Effector CD8-positive, alpha-beta T cell (primary cell): ENCODE measurements around the gene ZGLP1.
"Not testable (repeated sequence)": the region's sequence is repeated elsewhere in the genome, so short reads cannot be mapped to it uniquely, and the experiment has no call there.

Experiments
- DNase-seq: peaks from one replicate; lab custom pipeline; 2025; lab: John Stamatoyannopoulos, UW

The ZGLP1 gene

DNA sequence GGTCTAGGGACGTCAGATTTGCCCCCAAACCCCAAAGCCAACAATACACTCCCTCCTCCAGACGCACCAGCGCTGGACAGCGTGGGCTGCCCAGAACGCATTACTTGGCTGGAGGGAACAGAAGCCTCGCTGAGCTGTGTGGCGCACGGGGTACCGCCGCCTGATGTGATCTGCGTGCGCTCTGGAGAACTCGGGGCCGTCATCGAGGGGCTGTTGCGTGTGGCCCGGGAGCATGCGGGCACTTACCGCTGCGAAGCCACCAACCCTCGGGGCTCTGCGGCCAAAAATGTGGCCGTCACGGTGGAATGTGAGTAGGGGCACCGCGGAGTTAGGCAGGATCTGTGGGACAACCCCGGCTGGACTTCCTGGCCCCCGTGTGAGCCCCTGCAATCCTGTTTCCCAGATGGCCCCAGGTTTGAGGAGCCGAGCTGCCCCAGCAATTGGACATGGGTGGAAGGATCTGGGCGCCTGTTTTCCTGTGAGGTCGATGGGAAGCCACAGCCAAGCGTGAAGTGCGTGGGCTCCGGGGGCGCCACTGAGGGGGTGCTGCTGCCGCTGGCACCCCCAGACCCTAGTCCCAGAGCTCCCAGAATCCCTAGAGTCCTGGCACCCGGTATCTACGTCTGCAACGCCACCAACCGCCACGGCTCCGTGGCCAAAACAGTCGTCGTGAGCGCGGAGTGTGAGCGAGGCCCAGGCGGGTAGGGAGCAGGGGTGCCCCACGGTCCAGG lies 15.8 kb downstream of the ZGLP1 start:
- DNase-seq, result no peak

DNA sequence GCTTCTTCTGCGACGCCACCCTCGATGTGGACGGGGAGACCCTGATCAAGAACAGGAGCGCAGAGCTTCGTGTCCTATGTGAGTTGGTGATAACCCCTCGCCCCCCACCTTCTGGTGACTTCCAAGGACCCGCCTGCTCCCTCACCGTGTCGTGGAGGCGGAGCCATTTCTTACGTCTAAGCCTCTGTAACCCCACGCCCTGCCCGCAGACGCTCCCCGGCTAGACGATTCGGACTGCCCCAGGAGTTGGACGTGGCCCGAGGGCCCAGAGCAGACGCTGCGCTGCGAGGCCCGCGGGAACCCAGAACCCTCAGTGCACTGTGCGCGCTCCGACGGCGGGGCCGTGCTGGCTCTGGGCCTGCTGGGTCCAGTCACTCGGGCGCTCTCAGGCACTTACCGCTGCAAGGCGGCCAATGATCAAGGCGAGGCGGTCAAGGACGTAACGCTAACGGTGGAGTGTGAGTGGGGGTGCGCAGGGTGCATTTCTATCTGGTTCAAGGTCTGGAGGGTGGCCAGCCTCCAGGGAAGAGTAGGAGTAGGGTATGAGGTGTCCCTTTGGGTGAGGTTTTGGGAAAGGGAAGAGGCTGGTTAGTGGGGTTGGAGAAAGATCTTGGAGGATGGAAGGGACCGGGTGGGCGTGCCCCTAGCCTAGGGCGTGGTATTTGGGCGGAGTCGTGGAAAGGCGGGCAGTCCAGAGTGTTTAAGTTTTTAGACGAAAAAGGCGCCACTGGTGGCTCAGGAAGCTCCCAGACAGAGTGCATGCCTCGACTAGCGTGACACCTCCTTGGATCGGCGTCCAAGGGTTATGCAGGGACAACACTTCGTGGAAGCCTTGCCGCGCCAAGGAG lies 16.6 kb downstream of the ZGLP1 start:
- no peak for DNase-seq

DNA sequence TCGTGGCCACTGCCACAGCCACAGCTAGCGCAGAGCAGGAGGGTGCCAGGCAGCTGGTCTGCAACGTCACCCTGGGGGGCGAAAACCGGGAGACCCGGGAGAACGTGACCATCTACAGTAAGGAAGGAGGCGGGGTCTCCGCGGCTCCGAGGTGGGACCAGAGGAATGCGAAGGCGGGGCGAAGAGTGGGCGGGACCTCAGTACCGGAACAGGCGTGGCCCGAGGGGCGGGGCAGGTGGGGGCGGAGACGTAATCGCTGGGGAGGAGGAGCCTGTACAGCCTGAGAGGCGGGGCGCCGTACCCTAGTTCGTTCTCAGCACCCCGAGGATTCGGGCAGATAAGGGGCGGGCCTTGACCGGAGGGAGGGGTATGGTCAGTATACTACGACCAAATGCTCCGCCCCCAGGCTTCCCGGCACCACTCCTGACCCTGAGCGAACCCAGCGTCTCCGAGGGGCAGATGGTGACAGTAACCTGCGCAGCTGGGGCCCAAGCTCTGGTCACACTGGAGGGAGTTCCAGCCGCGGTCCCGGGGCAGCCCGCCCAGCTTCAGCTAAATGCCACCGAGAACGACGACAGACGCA lies 17.3 kb downstream of the ZGLP1 start:
- peak; percentile 57 for DNase-seq

DNA sequence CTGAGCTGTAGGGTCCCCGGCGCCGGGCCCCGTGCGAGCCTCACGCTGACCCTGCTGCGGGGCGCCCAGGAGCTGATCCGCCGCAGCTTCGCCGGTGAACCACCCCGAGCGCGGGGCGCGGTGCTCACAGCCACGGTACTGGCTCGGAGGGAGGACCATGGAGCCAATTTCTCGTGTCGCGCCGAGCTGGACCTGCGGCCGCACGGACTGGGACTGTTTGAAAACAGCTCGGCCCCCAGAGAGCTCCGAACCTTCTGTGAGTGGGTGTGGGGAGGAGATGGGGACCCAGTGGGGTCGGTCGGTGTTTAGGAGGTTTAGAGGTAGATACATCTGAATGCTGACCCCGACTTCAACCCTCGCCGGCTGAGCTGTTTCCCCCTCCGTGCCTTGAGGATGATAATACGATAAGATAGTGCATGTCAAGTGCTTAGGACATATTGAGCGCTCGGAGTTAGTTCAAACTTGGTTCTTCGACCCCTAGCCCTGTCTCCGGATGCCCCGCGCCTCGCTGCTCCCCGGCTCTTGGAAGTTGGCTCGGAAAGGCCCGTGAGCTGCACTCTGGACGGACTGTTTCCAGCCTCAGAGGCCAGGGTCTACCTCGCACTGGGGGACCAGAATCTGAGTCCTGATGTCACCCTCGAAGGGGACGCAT lies 17.9 kb downstream of the ZGLP1 start:
- DNase-seq, result no peak

DNA sequence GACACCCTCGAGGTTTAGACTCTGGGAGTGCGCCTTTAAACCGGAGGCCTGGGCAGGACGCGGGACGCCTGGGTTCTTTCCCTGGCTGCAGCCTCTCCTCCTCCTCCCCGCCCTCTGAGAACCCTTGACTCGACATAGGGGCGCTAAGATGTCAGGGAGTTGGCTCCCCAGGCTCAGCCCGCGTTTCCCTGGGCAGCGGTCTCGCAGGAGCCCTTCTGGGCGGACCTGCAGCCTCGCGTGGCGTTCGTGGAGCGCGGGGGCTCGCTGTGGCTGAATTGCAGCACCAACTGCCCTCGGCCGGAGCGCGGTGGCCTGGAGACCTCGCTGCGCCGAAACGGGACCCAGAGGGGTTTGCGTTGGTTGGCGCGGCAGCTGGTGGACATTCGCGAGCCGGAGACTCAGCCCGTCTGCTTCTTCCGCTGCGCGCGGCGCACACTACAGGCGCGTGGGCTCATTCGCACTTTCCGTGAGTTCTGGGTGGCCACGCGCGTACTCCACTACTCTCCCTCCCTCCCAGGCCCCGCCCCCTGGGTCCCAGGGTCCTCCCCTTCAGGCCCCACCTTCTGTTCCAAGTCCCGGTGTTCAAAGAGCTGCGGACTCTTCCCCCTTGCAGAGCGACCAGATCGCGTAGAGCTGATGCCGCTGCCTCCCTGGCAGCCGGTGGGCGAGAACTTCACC lies 18.6 kb downstream of the ZGLP1 start:
- peak; percentile 33 for DNase-seq

DNA sequence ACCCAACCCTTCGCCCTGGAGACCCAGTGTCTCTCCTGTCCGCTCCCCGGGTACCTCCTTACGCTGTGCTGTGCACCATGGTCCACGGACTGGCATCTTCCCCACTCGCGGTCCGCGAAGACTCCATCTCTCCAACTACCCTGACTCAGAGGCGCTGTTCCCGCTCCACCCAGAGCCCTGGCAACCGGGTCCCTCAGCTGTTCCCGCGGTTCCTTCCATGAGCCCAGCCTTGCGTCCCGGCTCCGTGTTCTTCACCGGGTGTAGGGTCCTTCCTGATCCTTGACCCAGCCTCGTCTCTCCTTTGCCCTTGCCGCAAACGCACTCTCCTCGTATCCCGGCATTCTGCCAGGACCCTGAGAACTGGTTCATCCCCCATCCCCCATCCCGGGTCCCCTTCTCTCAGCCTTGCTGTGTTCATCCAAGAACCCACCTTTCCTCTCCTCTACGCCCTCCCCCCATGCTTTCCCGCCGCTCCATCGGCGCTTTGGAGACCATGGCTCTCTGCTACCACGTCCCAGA lies 19.2 kb downstream of the ZGLP1 start:
- no peak for DNase-seq

DNA sequence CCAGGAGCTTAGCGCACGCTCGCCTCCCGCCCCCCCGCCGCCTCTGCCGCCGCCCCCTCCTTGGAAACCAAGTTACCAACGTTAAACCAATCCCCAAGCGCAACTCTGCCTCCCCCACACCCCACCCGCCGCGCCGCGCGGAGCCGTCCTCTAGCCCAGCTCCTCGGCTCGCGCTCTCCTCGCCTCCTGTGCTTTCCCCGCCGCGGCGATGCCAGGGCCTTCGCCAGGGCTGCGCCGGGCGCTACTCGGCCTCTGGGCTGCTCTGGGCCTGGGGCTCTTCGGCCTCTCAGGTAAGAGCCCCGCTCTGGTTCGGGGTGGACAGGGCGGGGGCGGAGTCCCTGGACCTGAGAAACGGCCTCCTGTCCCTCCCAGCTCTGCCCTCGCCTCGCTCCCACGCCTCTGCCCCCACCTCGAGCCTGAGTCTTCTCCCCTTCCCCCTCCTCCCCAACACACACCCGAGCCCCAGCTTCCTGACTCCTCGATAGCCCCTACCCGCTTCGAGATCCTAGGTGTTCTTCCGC lies 19.7 kb downstream of the ZGLP1 start, which contains the start of gene ICAM5:
TSS of gene ICAM5 (plus strand) at position 117 of the 521 bp plus-strand sequence. CDS start at position 209, 92 bp downstream.
- no peak for DNase-seq

DNA sequence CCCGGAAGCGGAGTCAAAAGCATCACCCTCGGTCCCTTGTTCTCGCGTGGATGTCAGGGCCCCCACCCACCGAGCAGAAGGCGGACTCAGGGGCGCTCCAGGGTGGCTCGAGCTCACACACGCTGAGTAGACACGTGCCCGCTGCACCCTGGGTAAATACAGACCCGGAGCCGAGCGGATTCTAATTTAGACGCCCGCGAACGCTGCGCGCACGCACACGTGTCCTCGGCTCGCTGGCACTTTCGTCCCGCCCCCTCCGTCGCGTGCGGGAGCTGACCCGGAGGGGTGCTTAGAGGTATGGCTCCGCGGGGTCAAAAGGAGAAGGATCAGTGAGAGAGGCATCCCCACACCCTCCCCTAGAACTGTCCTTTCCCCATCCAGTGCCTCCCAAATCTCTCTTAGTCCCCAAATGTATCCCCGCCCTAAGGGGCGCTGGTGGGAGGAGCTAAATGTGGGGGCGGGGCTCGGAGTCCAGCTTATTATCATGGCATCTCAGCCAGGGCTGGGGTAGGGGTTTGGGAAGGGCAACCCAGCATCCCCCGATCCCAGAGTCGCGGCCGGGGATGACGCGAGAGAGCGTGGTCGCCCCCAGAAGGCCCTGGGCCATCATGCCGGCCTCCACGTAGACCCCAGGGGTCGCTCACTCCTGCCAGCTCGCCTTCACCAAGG lies 20.3 kb downstream of the ZGLP1 start:
- peak; percentile 40 for DNase-seq

DNA sequence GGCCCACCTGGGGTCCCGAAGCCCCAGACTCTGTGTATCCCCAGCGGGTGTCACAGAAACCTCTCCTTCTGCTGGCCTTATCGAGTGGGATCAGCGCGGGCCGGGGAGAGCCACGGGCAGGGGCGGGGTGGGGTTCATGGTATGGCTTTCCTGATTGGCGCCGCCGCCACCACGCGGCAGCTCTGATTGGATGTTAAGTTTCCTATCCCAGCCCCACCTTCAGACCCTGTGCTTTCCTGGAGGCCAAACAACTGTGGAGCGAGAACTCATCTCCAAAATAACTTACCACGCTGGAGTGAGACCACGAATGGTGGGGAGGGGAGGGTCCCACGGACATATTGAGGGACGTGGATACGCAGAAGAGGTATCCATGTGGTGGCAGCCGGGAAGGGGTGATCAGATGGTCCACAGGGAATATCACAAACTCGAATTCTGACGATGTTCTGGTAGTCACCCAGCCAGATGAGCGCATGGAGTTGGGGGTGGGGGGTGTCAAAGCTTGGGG lies 20.9 kb downstream of the ZGLP1 start:
- DNase-seq, result no peak

DNA sequence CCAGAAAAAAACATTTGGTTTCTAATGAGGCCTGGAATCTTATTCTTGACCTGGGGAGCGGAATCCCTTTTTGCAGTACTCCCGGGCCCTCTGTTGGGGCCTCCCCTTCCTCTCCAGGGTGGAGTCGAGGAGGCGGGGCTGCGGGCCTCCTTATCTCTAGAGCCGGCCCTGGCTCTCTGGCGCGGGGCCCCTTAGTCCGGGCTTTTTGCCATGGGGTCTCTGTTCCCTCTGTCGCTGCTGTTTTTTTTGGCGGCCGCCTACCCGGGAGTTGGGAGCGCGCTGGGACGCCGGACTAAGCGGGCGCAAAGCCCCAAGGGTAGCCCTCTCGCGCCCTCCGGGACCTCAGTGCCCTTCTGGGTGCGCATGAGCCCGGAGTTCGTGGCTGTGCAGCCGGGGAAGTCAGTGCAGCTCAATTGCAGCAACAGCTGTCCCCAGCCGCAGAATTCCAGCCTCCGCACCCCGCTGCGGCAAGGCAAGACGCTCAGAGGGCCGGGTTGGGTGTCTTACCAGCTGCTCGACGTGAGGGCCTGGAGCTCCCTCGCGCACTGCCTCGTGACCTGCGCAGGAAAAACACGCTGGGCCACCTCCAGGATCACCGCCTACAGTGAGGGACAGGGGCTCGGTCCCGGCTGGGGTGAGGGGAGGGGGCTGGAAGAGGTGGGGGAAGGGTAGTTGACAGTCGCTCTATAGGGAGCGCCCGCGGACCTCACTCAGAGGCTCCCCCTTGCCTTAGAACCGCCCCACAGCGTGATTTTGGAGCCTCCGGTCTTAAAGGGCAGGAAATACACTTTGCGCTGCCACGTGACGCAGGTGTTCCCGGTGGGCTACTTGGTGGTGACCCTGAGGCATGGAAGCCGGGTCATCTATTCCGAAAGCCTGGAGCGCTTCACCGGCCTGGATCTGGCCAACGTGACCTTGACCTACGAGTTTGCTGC lies 22.5 kb downstream of the ZGLP1 start, which contains the start of gene ICAM4:
TSS of gene ICAM4 (plus strand) at position 153 of the 935 bp plus-strand sequence. CDS start at position 211, 58 bp downstream.
- DNase-seq, result no peak

DNA sequence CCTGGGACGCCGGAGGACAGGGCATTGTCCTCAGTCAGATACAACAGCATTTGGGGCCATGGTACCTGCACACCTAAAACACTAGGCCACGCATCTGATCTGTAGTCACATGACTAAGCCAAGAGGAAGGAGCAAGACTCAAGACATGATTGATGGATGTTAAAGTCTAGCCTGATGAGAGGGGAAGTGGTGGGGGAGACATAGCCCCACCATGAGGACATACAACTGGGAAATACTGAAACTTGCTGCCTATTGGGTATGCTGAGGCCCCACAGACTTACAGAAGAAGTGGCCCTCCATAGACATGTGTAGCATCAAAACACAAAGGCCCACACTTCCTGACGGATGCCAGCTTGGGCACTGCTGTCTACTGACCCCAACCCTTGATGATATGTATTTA lies 24.2 kb downstream of the ZGLP1 start:
- DNase-seq, result no peak

DNA sequence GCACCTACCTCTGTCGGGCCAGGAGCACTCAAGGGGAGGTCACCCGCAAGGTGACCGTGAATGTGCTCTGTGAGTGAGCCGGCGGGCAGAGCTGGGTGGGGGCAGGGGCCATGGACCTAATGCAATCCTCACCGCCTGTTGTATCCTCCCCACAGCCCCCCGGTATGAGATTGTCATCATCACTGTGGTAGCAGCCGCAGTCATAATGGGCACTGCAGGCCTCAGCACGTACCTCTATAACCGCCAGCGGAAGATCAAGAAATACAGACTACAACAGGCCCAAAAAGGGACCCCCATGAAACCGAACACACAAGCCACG lies 24.7 kb downstream of the ZGLP1 start:
- no peak for DNase-seq

DNA sequence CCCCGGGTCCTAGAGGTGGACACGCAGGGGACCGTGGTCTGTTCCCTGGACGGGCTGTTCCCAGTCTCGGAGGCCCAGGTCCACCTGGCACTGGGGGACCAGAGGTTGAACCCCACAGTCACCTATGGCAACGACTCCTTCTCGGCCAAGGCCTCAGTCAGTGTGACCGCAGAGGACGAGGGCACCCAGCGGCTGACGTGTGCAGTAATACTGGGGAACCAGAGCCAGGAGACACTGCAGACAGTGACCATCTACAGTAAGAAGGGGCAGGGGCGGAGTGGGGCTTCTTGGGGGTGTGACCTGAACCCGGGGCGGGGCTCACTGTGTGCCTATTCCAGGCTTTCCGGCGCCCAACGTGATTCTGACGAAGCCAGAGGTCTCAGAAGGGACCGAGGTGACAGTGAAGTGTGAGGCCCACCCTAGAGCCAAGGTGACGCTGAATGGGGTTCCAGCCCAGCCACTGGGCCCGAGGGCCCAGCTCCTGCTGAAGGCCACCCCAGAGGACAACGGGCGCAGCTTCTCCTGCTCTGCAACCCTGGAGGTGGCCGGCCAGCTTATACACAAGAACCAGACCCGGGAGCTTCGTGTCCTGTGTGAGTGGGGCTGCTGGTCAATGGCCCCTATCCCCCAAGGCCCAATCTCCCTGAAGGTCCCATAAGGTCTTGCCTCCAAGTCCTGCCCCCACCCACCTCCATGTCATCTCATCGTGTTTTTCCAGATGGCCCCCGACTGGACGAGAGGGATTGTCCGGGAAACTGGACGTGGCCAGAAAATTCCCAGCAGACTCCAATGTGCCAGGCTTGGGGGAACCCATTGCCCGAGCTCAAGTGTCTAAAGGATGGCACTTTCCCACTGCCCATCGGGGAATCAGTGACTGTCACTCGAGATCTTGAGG lies 25.3 kb downstream of the ZGLP1 start:
- no peak for DNase-seq

DNA sequence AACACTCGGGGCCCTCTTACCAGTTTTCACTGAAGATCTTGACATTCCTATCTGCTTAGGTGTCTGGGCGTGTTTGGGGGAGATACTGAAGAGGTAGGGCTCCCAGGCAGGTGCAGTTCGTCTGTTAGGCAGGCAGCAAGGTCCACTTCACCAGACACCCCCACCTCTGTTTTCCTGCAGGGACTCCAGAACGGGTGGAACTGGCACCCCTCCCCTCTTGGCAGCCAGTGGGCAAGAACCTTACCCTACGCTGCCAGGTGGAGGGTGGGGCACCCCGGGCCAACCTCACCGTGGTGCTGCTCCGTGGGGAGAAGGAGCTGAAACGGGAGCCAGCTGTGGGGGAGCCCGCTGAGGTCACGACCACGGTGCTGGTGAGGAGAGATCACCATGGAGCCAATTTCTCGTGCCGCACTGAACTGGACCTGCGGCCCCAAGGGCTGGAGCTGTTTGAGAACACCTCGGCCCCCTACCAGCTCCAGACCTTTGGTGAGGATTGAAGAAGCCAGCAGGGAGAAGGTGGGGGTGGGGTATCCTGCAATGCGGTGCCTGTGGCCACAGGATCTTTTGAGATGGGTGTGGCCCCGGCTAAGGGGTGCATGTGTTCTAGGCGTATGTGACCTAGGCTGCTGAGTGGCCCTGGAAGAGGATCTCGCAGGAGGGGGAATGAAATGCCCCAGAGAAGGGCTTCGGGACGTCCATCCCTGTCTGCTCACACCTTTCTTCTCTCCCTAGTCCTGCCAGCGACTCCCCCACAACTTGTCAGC lies 26.1 kb downstream of the ZGLP1 start:
- no peak for DNase-seq

DNA sequence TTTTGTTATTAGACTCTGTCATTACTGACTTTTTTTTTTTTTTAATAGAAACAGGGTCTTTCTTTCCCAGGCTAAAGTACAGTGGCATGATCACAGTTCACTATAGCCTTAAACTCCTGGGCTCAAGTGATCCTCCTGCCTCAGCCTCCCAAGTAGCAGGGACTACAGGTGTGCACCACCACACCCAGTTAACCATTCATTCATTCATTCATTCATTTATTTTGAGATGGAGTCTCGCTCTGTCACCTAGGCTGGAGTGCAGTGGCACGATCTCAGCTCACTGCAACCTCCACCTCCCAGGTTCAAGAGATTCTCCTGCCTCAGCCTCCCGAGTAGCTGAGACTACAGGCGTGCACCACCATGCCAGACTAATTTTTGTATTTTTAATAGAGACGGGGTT lies 27.6 kb downstream of the ZGLP1 start:
- DNase-seq, result not testable (repeated sequence)

DNA sequence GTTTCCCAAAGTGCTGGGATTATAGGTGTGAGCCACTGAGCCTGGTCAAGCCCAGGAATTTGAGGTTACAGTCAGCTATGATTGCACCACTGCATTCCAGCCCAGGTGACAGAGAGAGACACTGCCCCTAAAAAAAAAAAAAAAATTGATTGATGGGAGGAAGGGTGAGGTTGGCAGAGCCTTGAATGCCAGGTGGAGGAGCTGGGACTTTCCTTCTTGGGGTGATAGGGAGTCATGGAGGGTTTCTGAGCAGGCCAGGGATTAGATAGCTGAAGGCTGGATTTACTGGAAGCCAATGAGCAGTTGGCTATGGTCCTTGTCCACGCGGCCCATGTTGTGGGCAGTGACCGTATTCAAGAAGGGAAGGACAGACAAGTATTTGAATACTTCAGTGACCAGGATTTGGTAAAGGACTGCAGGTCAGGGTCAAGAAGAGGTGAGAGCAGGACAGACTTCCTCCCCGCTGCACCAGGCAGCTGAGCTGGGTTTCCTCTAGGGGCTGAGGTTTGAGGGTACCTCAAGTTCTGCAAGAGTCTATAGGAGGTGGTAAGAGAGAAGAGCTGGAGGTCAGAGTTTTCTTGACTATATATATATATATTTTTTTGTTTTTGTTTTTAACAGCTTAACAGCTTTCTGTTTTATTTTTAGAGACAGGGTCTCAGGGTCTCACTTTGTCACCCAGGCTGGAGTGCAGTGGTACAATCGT lies 29.7 kb downstream of the ZGLP1 start:
- DNase-seq, result no peak

DNA sequence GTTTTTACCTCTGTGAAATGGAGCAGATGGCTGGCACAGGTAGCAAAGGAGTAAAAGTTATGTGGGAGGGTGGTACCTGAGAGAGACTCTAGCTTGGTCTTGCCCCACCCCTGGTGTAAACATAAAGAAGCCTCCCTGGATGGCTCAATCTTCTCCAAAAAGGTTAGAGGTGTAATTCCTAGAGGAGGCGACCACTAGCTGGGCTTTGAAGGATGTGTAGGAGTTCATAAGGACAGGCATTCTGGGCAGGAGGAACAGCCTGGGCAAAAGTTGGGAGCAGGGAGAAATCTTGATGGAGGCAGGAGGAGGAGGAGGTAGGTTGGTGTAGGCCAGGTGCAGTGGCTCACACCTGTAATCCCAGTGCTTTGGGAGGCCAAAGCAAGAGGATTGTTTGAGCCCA lies 30.7 kb downstream of the ZGLP1 start:
- no peak for DNase-seq
